ENCODE data around the gene PRICKLE2. TPM values are rescaled to one million over a fixed set of nuclear protein-coding genes. Genes with fewer than 3 reads are reported as not detected.

Gene PRICKLE2
- total RNA-seq, 1 donor from 2014 or later = 43.2 TPM

DNA sequence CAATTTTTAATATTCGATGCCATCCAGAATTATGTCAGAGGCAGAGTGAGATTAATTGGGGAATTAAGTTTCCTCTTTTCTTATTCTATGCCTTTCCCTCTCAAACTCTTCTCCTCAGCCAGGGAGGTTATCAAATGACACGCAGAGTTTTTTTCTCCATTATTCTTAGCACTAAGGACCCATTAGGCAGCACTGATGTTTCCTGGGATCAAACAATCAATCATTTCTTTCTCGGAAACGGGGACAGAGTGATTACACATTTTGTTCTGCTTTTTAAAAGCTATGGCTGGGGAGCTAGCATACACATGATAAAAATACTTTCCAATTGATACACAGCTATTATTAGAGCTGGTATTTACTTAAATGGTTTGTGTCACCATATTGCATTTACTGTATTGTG, 166.7 kb downstream of the PRICKLE2 start:
- Mint-ChIP-seq H3K36me3 (no peaks in the 10 kb centered on the region), H3K4me1 (peaks cover 31% of the 10 kb centered on the region), H3K4me3 (no peak overlapping the region), H3K27ac (no peak overlapping the region), H3K9me3 (no peaks in the 10 kb centered on the region), H3K27me3 (ENCODE audit: low read depth) (peaks cover 4% of the 10 kb centered on the region)
- DNase-seq (ENCODE audit: low spot score in 2 of 2, unreplicated experiment in 2 of 2) = no peak
- TF ChIP-seq, protein P1, sequence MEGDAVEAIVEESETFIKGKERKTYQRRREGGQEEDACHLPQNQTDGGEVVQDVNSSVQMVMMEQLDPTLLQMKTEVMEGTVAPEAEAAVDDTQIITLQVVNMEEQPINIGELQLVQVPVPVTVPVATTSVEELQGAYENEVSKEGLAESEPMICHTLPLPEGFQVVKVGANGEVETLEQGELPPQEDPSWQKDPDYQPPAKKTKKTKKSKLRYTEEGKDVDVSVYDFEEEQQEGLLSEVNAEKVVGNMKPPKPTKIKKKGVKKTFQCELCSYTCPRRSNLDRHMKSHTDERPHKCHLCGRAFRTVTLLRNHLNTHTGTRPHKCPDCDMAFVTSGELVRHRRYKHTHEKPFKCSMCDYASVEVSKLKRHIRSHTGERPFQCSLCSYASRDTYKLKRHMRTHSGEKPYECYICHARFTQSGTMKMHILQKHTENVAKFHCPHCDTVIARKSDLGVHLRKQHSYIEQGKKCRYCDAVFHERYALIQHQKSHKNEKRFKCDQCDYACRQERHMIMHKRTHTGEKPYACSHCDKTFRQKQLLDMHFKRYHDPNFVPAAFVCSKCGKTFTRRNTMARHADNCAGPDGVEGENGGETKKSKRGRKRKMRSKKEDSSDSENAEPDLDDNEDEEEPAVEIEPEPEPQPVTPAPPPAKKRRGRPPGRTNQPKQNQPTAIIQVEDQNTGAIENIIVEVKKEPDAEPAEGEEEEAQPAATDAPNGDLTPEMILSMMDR (IDR thresholded peaks at IDR 0.05; ENCODE audit: unreplicated experiment) = no peak

DNA sequence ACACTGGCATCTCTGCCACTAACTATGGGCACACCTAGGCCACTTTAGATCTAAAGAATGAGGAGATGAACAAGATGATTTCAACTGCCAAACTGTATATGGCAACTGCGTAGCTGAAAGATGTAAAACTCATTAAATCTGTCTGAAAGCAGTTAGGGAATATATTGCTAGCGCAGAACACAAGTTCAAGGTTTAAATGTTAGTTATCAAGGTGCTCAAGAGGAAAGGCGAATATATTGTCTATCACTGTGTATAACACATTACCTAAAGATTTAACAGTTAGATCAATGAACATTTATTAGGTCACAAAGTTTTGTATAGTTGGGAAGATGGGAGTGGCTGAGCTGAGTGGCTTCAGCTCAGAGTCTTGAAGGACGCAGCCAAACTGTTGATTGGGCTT, 168.0 kb downstream of the PRICKLE2 start:
- H3K4me1 Mint-ChIP-seq = peaks cover 20% of the 10 kb centered on the region

DNA sequence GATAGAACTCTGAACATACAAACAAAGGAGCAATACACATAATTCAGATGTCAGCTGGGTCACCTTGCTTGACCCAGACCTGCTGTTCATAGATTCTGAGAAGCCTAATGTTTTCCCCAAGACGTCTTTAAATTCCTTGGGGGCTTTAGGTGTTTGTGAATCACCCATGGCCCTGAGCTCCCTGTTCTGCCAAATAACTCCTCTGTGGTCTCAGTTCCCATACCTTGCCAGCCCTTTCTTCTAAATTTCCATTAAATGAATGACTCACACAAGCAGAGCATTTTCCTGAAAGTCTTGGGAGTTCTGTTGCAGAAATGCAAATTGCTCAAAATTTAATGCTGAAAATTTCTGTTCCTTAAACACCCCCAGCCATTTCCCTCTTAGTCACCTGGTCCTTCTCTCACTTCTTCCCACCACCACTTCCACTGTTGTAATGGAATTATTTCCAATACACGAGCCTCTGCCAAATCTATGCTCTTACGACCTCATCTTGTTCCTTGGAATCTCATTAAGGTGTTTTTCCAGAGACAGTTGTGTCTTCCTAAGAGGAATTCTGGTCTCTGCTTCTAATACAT, 168.6 kb downstream of the PRICKLE2 start:
- DNase-seq (ENCODE audit: low spot score in 2 of 2, unreplicated experiment in 2 of 2) = no peak
- Mint-ChIP-seq H3K9me3 (no peaks in the 10 kb centered on the region), H3K27ac (no peak overlapping the region)

More for the DNA sequence above, 168.0 kb downstream of the PRICKLE2 start:
- TF ChIP-seq, protein P1 (IDR thresholded peaks at IDR 0.05; ENCODE audit: unreplicated experiment) = no peak
- peaks cover 3% of the 10 kb centered on the region for H3K27me3 Mint-ChIP-seq (ENCODE audit: low read depth)
- H3K9me3 Mint-ChIP-seq = no peaks in the 10 kb centered on the region
- no peak overlapping the region for H3K27ac Mint-ChIP-seq
- DNase-seq (ENCODE audit: low spot score in 2 of 2, unreplicated experiment in 2 of 2) = no peak
- H3K4me3 Mint-ChIP-seq = no peak overlapping the region
- H3K36me3 Mint-ChIP-seq = no peaks in the 10 kb centered on the region

DNA sequence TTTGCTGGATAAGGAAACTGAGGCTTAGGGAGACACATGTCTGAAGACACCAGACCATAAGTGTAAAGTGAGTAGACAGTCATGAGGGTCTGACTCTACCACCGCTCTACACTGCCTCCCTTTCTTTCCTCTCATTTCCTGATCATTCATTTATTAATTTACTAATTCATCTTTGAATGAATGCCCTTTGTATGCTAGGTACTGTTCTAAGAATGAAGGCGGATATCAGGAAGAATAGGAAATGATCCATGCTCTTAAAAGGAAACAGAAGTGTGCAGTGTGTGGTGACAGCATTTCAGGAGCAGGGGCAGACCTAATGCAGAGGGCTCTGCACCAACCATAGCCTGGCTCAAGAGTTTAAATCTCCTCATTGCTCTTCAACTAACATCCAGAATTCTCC, 170.2 kb downstream of the PRICKLE2 start:
- no peak for DNase-seq (ENCODE audit: low spot score in 2 of 2, unreplicated experiment in 2 of 2)
- no peak overlapping the region for H3K4me3 Mint-ChIP-seq
- no peak overlapping the region for H3K27ac Mint-ChIP-seq
- H3K36me3 Mint-ChIP-seq = no peaks in the 10 kb centered on the region
- TF ChIP-seq, protein P1 (IDR thresholded peaks at IDR 0.05; ENCODE audit: unreplicated experiment) = no peak
- peaks cover 1% of the 10 kb centered on the region for H3K27me3 Mint-ChIP-seq (ENCODE audit: low read depth)
- no peaks in the 10 kb centered on the region for H3K9me3 Mint-ChIP-seq
- H3K4me1 Mint-ChIP-seq = peaks cover 22% of the 10 kb centered on the region

More for the DNA sequence above, 168.6 kb downstream of the PRICKLE2 start:
- Mint-ChIP-seq H3K4me3 (no peak overlapping the region), H3K27me3 (ENCODE audit: low read depth) (peaks cover 1% of the 10 kb centered on the region), H3K36me3 (no peaks in the 10 kb centered on the region), H3K4me1 (peaks cover 20% of the 10 kb centered on the region)
- TF ChIP-seq, protein P1 (IDR thresholded peaks at IDR 0.05; ENCODE audit: unreplicated experiment) = no peak

DNA sequence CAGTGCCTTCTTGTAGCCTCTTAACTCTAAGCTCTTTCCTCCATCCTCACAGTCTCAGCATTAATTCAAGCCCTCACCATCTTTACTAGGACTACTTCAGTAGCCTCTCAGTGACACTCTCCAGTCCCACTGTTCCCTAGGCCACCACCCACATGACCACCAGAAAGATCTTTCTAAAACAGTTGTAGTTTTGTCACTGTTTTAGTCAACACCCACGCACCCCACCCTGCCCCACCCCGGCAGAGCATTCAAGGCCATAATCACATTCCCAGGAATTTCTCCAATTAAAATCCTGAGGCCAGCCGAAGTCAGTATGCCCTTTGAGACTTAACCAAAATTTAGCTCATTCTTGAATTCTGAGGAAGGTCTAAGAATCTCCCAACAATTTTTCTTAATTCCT, 170.8 kb downstream of the PRICKLE2 start:
- Mint-ChIP-seq H3K9me3 (no peaks in the 10 kb centered on the region), H3K27ac (no peak overlapping the region), H3K27me3 (ENCODE audit: low read depth) (peaks cover 5% of the 10 kb centered on the region), H3K4me3 (no peak overlapping the region), H3K4me1 (peaks cover 17% of the 10 kb centered on the region), H3K36me3 (no peaks in the 10 kb centered on the region)
- TF ChIP-seq, protein P1 (IDR thresholded peaks at IDR 0.05; ENCODE audit: unreplicated experiment) = no peak
- DNase-seq (ENCODE audit: low spot score in 2 of 2, unreplicated experiment in 2 of 2) = no peak

DNA sequence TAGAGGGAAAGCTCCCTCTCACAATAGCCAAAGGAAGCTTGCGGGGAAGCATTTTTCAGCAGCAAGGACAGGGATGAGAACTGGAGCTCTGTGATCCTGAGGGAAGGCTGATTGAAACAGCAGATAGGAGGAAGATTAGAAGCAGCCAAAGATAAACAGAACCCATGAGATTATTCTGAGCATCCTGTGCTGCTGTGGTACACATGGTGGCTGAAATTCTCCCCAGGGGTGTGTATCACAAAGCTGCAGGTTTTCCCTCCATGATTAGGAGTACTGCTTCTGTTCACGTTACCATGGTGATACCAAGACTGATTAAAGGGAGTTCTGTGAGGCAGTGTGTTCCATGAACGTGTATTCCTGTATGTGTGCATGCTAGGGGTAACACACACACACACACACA, 171.7 kb downstream of the PRICKLE2 start:
- H3K27ac Mint-ChIP-seq = no peak overlapping the region
- H3K36me3 Mint-ChIP-seq = no peaks in the 10 kb centered on the region
- H3K4me1 Mint-ChIP-seq = peaks cover 9% of the 10 kb centered on the region
- no peaks in the 10 kb centered on the region for H3K9me3 Mint-ChIP-seq
- no peak overlapping the region for H3K4me3 Mint-ChIP-seq
- H3K27me3 Mint-ChIP-seq (ENCODE audit: low read depth) = peaks cover 9% of the 10 kb centered on the region
- TF ChIP-seq, protein P1 (IDR thresholded peaks at IDR 0.05; ENCODE audit: unreplicated experiment) = no peak
- DNase-seq (ENCODE audit: low spot score in 2 of 2, unreplicated experiment in 2 of 2) = no peak
